NK-92 treated with Interleukin-12 subunit alpha and Interleukin-12 subunit beta, amount 100 ng/mL, for 24 hours (cell line): ENCODE measurements around the gene YKT6.

ENCODE experiments used
- DNase-seq: peaks from one replicate; lab custom pipeline; 2025; lab: John Stamatoyannopoulos, UW

YKT6 gene

GRCh38 chr7:44232901-44233715 lies 32.3 kb downstream of the YKT6 start:
- DNase-seq, result no peak

DNA sequence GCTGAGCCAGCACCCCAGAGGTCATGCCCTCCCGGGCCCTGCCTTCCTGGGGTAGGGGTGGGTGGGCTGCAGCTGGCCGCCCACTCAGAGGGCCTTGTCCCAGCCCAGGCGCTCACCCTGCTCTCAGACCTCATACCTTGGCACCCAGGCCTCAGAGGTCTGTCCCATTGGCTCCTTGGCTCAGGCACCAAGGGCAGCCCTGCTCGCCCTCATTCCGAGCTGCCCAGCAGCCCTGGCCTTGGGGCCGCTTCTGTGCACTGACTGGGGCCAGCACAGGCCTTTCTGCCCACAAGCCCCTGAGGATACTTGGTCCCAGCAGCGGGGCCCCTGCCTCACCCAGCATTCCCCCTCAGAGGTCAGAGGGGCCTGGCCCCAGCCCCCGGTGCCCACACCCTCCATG lies 34.3 kb downstream of the YKT6 start:
- DNase-seq, result no peak

GRCh38 chr7:44235582-44236332 lies 35.0 kb downstream of the YKT6 start:
- DNase-seq, result no peak

DNA sequence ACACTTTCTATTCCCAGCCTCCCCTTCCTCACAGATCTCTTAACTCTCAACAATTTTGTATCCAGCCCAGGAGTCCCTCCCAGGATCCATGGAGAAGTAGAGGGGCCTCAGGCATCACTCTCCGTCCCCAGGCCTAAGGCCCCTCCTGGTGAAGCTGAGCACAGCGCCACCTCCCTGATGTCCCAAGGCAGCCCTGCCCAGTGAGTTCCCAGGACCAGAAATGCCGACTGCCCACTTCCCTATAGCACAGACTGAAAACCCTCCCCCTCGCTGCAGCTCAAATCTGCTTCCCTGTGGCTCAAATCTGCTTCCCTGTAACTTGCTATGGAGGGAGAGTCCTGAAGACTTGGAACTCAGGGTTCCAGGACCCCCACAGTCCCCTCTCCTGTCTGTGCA lies 35.6 kb downstream of the YKT6 start:
- no peak for DNase-seq

DNA sequence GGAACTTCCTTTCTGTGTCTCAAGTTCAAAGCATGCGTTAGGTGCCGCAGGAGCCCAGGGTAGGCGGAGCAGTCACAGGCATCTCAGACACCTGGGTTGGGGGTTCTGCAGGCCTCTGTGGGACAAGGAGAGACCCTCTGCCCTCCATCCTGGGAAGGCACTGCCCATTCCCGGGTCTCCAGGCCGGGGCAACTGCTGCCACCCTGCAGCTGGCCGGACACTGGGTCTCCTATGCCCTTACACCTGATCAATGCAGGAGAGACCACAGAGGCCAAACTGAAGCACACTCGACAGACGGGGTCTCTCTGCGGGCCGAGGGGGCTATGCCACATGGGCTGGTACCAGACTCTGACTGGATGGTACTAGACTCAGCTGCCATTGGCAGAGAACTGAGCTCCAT lies 36.9 kb downstream of the YKT6 start:
- no peak for DNase-seq

DNA sequence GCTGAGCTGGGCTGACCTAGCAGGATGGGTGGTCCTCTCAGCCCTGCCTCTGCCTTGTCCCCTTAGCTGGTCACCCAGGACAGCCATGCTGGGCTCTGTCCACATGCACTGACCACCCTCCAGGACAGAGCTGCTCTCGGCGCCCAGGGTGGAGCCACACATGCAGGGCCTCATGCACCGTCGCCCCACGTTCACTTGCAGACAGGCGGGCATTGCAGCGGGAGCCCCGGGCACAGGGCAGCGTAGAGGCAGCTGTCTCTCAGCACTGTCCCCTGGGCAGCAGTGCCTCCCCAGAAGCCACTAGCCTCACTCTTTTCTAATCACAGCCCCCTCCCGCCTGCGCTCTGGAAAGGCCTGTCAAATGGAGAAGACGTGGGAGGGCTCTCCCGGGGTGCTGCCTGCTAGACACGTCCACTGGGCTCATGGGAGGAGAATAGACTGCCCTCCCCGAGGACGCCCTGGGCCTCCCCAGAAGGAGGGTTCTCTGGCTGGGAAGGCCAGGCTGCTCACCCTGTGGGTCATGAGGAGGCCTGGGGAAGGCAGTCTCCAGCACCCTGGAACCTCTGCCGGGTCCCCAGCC lies 37.4 kb downstream of the YKT6 start:
- no peak for DNase-seq

- DNase-seq, result no peak
These were observed 38.6 kb downstream of the YKT6 start for GRCh38 chr7:44239361-44239760.

- no peak for DNase-seq
These were observed 39.6 kb downstream of the YKT6 start for GRCh38 chr7:44240376-44240775.

- DNase-seq, result peak; percentile 52
These were observed 40.3 kb downstream of the YKT6 start for GRCh38 chr7:44240983-44241510.

- DNase-seq, result no peak
These were observed 41.3 kb downstream of the YKT6 start for GRCh38 chr7:44242091-44242490.

DNA sequence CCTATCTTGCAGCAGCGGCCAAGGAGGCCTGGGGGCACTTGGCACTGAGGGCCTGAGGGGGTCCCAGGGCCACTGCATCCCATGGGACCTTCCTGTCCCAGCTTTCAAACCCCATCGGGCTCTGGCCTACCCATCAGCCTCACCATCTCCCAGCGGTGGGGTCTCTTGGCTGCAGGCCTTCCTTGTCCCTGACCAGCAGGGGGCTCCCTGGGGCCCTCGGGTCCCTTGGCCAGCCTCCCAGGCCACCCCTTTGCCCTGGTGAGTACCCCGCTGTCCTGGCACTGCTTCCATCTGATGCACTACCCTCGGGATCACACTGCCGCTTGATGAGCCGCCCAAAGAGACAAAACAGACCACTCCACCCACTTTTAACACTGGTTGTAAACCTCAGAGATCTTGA lies 43.5 kb downstream of the YKT6 start:
- peak; percentile 7 for DNase-seq

DNA sequence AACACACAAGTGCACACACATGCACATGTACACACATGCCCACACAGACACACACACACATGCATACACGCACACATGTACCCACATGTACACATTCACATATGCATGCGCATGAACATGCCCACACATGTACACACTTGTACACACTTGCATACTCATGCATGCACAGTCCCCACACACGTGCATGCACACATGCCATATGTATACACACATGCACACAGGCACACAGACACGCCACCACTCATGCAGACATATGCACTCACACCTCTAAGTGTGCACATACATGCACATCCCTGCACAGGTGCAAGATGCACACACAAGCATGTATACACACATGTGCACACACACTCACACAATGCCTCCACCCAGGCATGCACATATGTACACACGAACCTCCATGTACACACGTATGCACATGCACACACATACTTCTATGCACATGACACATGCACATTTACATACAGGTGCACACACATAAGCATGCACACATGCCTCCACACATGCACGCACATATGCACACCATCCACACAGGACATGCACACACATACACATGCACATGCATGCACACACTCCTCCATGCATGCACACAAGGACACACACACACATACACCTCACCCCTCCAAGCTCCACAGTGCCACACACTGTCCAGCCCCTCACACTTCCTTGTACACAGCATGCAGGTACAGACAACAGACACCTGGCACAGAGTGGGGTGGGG lies 45.8 kb downstream of the YKT6 start:
- no peak for DNase-seq

- DNase-seq, result no peak
These were observed 47.3 kb downstream of the YKT6 start for GRCh38 chr7:44247868-44248651.

DNA sequence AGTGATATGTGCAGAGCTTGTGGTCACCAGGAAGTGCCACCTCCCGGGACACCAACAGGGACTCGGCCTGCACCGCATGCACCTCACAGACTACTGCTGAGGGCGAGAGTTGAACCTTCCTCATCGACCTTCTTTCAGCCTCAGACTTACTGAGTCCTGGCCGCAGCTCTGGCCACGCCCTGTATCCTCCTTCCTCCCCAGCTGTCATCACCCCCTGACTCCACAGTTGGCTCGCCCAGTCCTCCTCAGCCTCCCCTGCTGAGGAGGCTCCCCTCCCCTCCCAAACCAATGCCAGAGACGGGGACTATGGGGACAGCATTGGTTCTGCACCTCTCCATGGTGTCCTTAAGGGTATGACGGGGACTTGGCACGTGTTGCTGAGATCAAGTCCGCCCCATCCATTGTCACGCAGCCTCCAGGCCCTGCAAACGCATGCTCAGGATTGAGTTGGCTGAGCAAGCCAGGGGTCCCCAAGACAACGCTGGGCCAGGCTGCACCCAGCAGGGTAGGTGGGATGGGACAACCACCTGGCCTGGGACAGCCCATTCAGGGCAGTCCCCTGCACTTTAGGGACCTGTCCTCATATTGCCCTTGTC lies 49.0 kb downstream of the YKT6 start:
- no peak for DNase-seq

- DNase-seq, result no peak
These were observed 50.5 kb downstream of the YKT6 start for GRCh38 chr7:44251269-44251668.

- DNase-seq, result no peak
These were observed 51.1 kb downstream of the YKT6 start for GRCh38 chr7:44251881-44252280.

DNA sequence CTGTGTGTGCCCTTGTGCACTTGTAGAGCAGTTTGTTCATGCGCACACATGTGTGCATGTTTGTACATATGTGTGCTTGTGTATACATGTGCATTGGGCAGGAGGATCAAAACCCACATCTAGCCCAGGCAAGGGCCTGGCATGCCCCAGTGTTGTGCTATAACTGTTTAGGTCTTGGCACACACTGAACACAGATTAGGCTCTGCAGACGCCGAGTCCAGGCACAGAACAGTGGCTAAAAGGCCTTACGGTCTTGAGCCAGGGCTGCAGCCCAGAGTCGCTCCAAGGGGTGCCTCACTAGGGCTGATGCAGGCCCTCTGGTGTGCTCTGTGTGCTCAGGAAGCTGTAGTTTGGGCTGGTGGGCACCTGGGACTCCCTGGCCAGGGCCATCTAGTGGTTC lies 55.7 kb downstream of the YKT6 start:
- DNase-seq, result no peak

DNA sequence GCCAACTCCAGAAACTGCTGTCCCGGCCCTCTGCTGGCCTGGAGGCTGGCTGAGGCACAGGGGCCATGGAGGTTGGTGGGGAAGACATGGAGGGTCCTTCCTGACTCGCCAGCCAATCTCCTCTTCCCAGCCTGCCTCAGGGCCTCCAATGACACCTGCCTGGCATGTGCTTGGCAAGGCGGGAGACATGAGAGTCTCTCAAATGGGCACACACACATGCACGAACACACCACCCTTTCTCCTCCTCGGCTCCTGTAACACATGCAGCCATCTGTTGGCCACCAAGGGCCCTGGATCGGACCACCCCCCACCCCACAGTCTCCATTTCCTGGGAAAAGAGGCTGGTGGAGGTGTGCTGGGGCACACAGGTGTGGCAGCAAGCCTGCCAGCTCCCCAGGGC lies 56.4 kb downstream of the YKT6 start:
- no peak for DNase-seq

DNA sequence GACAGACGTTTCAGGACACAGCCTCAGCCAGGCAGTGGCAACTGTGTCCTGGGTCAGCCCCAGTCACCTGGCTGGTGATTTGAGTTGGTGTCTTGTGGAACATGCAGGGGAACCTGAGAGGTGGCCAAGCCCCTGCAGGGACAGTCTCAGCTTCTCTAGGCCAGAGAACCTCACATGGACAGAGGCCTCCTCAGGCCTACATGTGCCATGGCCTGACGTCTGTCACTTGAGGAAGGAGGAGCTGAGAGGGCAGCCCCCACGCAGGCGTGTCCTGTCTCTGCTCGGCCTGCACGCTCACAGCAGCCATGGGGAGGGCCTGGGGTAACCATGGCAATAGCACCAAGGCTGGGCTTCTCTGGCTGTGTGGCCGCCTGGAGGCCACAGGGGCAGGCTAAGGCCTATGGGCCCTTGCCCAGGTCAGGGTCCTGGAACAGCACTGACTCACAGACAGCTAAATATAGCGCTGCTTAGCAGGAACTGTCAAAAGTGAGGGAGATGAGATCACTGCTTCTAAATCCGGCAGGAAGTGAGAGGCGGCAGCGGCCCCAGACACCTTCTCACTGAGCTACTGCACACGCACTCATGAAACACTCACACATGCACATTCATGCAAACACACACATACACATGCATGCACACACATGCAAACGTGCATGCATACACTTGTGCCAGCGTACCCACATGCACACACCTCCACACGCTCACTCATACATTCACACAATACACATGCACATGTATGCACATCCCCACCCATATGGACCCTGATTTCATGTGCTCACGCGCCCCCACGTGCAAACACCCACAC lies 57.0 kb downstream of the YKT6 start:
- DNase-seq, result peak; percentile 91

- no peak for DNase-seq
These were observed 57.6 kb downstream of the YKT6 start for GRCh38 chr7:44258423-44258760.
